Measurements from ENCODE around the gene SETD7.

SETD7 gene

GRCh38 chr4:139557556-139558110 is 1.6 kb upstream of the SETD7 start:
- no peak for DNase-seq (ENCODE audit: low read depth)
- H3K4me3 ChIP-seq (ENCODE audit: control insufficient read depth, low read depth, low read length): no peak overlapping the region; the same call in 1 of the 2 replicates
- no peak for TF ChIP-seq CTCF (IDR thresholded peaks at IDR 0.05; ENCODE audit: control insufficient read depth, insufficient read depth, low read depth, low read length, missing control alignments)

GRCh38 chr4:139556724-139557555 is 921 bp upstream of the SETD7 start:
- TF ChIP-seq CTCF (IDR thresholded peaks at IDR 0.05; ENCODE audit: control insufficient read depth, insufficient read depth, low read depth, low read length, missing control alignments): no peak
- peak overlapping the region; percentile 90 for H3K4me3 ChIP-seq (ENCODE audit: control insufficient read depth, low read depth, low read length)
- DNase-seq (ENCODE audit: low read depth): no peak

- peak overlapping the region; percentile 90 for H3K4me3 ChIP-seq (ENCODE audit: control insufficient read depth, low read depth, low read length)
- DNase-seq (ENCODE audit: low read depth): no peak
- no peak for TF ChIP-seq CTCF (IDR thresholded peaks at IDR 0.05; ENCODE audit: control insufficient read depth, insufficient read depth, low read depth, low read length, missing control alignments)
Observed at GRCh38 chr4:139555705-139556070, 331 bp downstream of the SETD7 start.

GRCh38 chr4:139554893-139555704 is 920 bp downstream of the SETD7 start:
- no peak for TF ChIP-seq CTCF (IDR thresholded peaks at IDR 0.05; ENCODE audit: control insufficient read depth, insufficient read depth, low read depth, low read length, missing control alignments)
- peak overlapping the region; percentile 90 for H3K4me3 ChIP-seq (ENCODE audit: control insufficient read depth, low read depth, low read length)
- peak; percentile 52 for DNase-seq (ENCODE audit: low read depth)

- TF ChIP-seq CTCF (IDR thresholded peaks at IDR 0.05; ENCODE audit: control insufficient read depth, insufficient read depth, low read depth, low read length, missing control alignments): no peak
- DNase-seq (ENCODE audit: low read depth): no peak
- H3K4me3 ChIP-seq (ENCODE audit: control insufficient read depth, low read depth, low read length): peak overlapping the region; percentile 90
Observed at GRCh38 chr4:139554642-139554892, 1.5 kb downstream of the SETD7 start.

- peak overlapping the region; percentile 90 for H3K4me3 ChIP-seq (ENCODE audit: control insufficient read depth, low read depth, low read length)
- no peak for DNase-seq (ENCODE audit: low read depth)
- TF ChIP-seq CTCF (IDR thresholded peaks at IDR 0.05; ENCODE audit: control insufficient read depth, insufficient read depth, low read depth, low read length, missing control alignments): no peak
Observed at GRCh38 chr4:139553751-139554641, 2.0 kb downstream of the SETD7 start.

Measured in AG09309 (cell line).